K562 (cell line): Measurements from ENCODE around the gene AACS. TPM values are rescaled to one million over a fixed set of nuclear protein-coding genes. Genes with fewer than 3 reads are reported as not detected.
"Not testable (repeated sequence)": the region's sequence is repeated elsewhere in the genome, so short reads cannot be mapped to it uniquely, and the experiment has no call there.

Experiments used
- ATAC-seq: fragments of 200-7000 bp; cut with Tn5 transposase; 3 replicates; pipeline ENCODE4 v1.9.1; 2020; ENCODE audit warnings: moderate library complexity
- BruUV-seq: library from RNA; stranded (reverse); fragments of 400-500 nt; replicated peaks from 2 replicates; lab custom pipeline; 2021; lab: Mats Ljungman, UMichigan
- CTCF ChIA-PET: fragments of 300-600 bp; formaldehyde crosslinking; extraction: SDS; loops from one replicate; lab custom pipeline; 2021; ENCODE audit warnings: low intra/inter-chr PET ratio; lab: Yijun Ruan, JAX
- POLR2A ChIA-PET: fragments of 300-600, 350-650 bp; sonication (Branson Sonifier 250); formaldehyde crosslinking; extraction: SDS; loops from one replicate; lab custom pipeline; 2021; ENCODE audit warnings: antibody characterized with exemption, inconsistent platforms; lab: Yijun Ruan, JAX
- DNase-seq, 4 experiments: peaks; one replicate each; pipeline versions ENCODE4 v3.0.0 to v3.0.0-alpha.2; 2011 to 2018; ENCODE audit warnings: low spot score in 3 of 4, mixed read lengths in 3 of 4; ENCODE audit errors: extremely low read depth in 1 of 4
- FAIRE-seq: peaks from 2 replicates; lab custom pipeline; 2011; peaks lifted over from hg19 to GRCh38; lab: Jason Lieb, UNC
- H2AFZ ChIP-seq: 2 replicates; pipeline ENCODE4 v1.6.0; 2011; ENCODE audit warnings: low read depth, low read length, control low read depth, inconsistent platforms
- H3K27ac ChIP-seq: fragments of 200-600 bp; 3 replicates; pipeline ENCODE4 v1.8.0; 2011; ENCODE audit warnings: low read depth, mild to moderate bottlenecking, control low read depth, inconsistent platforms, low read length, moderate library complexity, mixed read lengths; ENCODE audit errors: extremely low read depth
- H3K27me3 ChIP-seq, 2 experiments: fragments of 300-600 bp in 1 of 2; 2 replicates in 1 of 2; 3 replicates in 1 of 2; pipeline versions ENCODE4 v1.6.0 to v1.8.0; 2011; ENCODE audit warnings: inconsistent platforms in 2 of 2, low read length in 2 of 2, mild to moderate bottlenecking in 1 of 2, mixed read lengths in 1 of 2, moderate library complexity in 1 of 2; ENCODE audit not compliant: control insufficient read depth in 2 of 2, insufficient read depth in 2 of 2
- H3K36me3 ChIP-seq: fragments of 300-600 bp; 3 replicates; pipeline ENCODE4 v1.8.0; 2011; ENCODE audit warnings: mild to moderate bottlenecking, low read length, inconsistent platforms; ENCODE audit not compliant: control insufficient read depth, insufficient read depth
- H3K4me1 ChIP-seq, 2 experiments: fragments of 200-600 bp in 1 of 2; replicated peaks in 1 of 2; 2 replicates in 1 of 2; 3 replicates in 1 of 2; pipeline versions ENCODE4 v1.5.1 to v1.8.0; 2011; ENCODE audit warnings: inconsistent platforms in 2 of 2, low read length in 2 of 2, mild to moderate bottlenecking in 1 of 2, mixed read lengths in 1 of 2, moderate library complexity in 1 of 2; ENCODE audit not compliant: control insufficient read depth in 2 of 2, insufficient read depth in 2 of 2
- H3K4me2 ChIP-seq: 2 replicates; pipeline ENCODE4 v1.6.1; 2011; ENCODE audit warnings: low read length, control low read depth, inconsistent platforms, mixed read lengths; ENCODE audit not compliant: insufficient read depth
- H3K4me3 ChIP-seq: fragments of 200-600 bp; sonication (generic), shearing (Covaris generic); 2 replicates; pipeline ENCODE4 v1.5.1; 2016; ENCODE audit warnings: control low read depth, inconsistent platforms
- H3K79me2 ChIP-seq: fragments of 200-600 bp; 3 replicates; pipeline ENCODE4 v1.8.0; 2011; ENCODE audit warnings: low read length, inconsistent platforms; ENCODE audit not compliant: control insufficient read depth, insufficient read depth
- H3K9ac ChIP-seq, 2 experiments: 2 replicates each; pipeline versions ENCODE4 v1.6.0 to v1.6.1; 2011; ENCODE audit warnings: low read depth in 2 of 2, low read length in 2 of 2, control low read depth in 1 of 2, inconsistent platforms in 1 of 2, mild to moderate bottlenecking in 1 of 2, mixed read lengths in 1 of 2; ENCODE audit not compliant: insufficient read depth in 1 of 2
- H3K9me1 ChIP-seq: one replicate; pipeline ENCODE4 v1.6.0; 2011; ENCODE audit warnings: inconsistent platforms, mild to moderate bottlenecking, low read length, moderate library complexity; ENCODE audit not compliant: control insufficient read depth, insufficient read depth
- H3K9me3 ChIP-seq: replicated peaks from 2 replicates; pipeline ENCODE4 v1.5.1; 2011; ENCODE audit warnings: low read depth, low read length, inconsistent platforms; ENCODE audit not compliant: control insufficient read depth, insufficient read depth
- H4K20me1 ChIP-seq: replicated peaks from 2 replicates; pipeline ENCODE4 v1.6.1; 2011; ENCODE audit warnings: low read length, inconsistent platforms, mixed read lengths; ENCODE audit not compliant: control insufficient read depth, insufficient read depth
- ETV1 ChIP-seq: fragments of 450-650 bp; conservative IDR thresholded peaks from 2 replicates; pipeline ENCODE4 v1.6.1; 2016; ENCODE audit warnings: missing genetic modification characterization, control low read depth, low read depth, missing compliant biosample characterization
- FOXJ3 ChIP-seq: sonication (generic); formaldehyde crosslinking; IDR thresholded peaks from 2 replicates; pipeline ENCODE4 v1.4.0; 2020; ENCODE audit warnings: mild to moderate bottlenecking, missing genetic modification reagents
- JUN ChIP-seq, 2 experiments: sonication (generic) in 1 of 2; formaldehyde crosslinking in 1 of 2; IDR thresholded peaks; 2 replicates each; pipeline versions ENCODE4 v1.6.1 to v1.8.0; 2012 to 2022; ENCODE audit warnings: borderline replicate concordance in 2 of 2, mild to moderate bottlenecking in 2 of 2, improper control_type of control experiment in 1 of 2, low read depth in 1 of 2, low read length in 1 of 2, missing genetic modification reagents in 1 of 2
- KDM1A ChIP-seq, 2 experiments: fragments of 450-650 bp; IDR thresholded peaks; 2 replicates each; pipeline ENCODE4 v1.6.1; 2016; ENCODE audit warnings: mild to moderate bottlenecking in 2 of 2
- LEF1 ChIP-seq: fragments of 450-650 bp; IDR thresholded peaks from 2 replicates; pipeline ENCODE4 v1.6.1; 2016; ENCODE audit warnings: mild to moderate bottlenecking
- NCOA2 ChIP-seq, 2 experiments: fragments of 450-650 bp; IDR thresholded peaks; 2 replicates each; pipeline ENCODE4 v1.6.1; 2018; ENCODE audit warnings: mild to moderate bottlenecking in 2 of 2, moderate library complexity in 1 of 2; ENCODE audit not compliant: partially characterized antibody in 2 of 2
- NFXL1 ChIP-seq: fragments of 450-650 bp; formaldehyde crosslinking; IDR thresholded peaks from 2 replicates; pipeline ENCODE4 v1.4.0; 2021; ENCODE audit warnings: mild to moderate bottlenecking
- POLR3G ChIP-seq: IDR thresholded peaks from 2 replicates; pipeline ENCODE4 v1.6.1; 2011; ENCODE audit not compliant: insufficient read length, insufficient replicate concordance; ENCODE audit errors: extremely low read depth
- SMAD4 ChIP-seq: fragments of 250-450 bp; sonication (Bioruptor Pico); conservative IDR thresholded peaks from 2 replicates; pipeline ENCODE4 v1.8.0; 2021; ENCODE audit warnings: inconsistent platforms, mild to moderate bottlenecking, moderate library complexity
- SREBF2 ChIP-seq: sonication (generic); formaldehyde crosslinking; IDR thresholded peaks from 2 replicates; pipeline ENCODE4 v1.4.0; 2020; ENCODE audit warnings: mild to moderate bottlenecking, missing genetic modification reagents
- TOE1 ChIP-seq, 2 experiments: fragments of 450-650 bp in 1 of 2; sonication (generic) in 1 of 2; formaldehyde crosslinking in 1 of 2; IDR thresholded peaks; 2 replicates each; pipeline versions ENCODE4 v1.7.1 to v1.8.0; 2016 to 2022; ENCODE audit warnings: borderline replicate concordance in 2 of 2, mild to moderate bottlenecking in 2 of 2, antibody characterized with exemption in 1 of 2, inconsistent platforms in 1 of 2, low read depth in 1 of 2, missing genetic modification reagents in 1 of 2, moderate library complexity in 1 of 2
- ZC3H11A ChIP-seq: IDR thresholded peaks from 2 replicates; pipeline ENCODE4 v1.6.1; 2012; ENCODE audit warnings: low read depth, low read length, improper control_type of control experiment
- ZFP1 ChIP-seq: fragments of 450-650 bp; formaldehyde crosslinking; IDR thresholded peaks from 2 replicates; pipeline ENCODE4 v1.4.0; 2020; ENCODE audit warnings: mild to moderate bottlenecking, mixed read lengths
- ZNF408 ChIP-seq: fragments of 250-450 bp; sonication (Bioruptor Pico); IDR thresholded peaks from 2 replicates; pipeline ENCODE4 v1.4.0; 2020; ENCODE audit warnings: low read depth, mild to moderate bottlenecking, moderate library complexity
- ZNF57 ChIP-seq: fragments of 450-650 bp; formaldehyde crosslinking; IDR thresholded peaks from 2 replicates; pipeline ENCODE4 v1.4.0; 2020; ENCODE audit warnings: mild to moderate bottlenecking, moderate library complexity
- WGBS: fragments of 100-300 bp; shearing (Covaris generic); methylation state at CpG from one replicate; pipeline ENCODE4 v1.1.6; 2016; ENCODE audit warnings: low coverage, mixed read lengths; ENCODE audit not compliant: insufficient coverage; ENCODE audit errors: missing lambda C conversion rate; 5-methylcytosine and 5-hydroxymethylcytosine counted together
- in situ Hi-C: fragments of 300-500 bp; cut with MboI; formaldehyde crosslinking; loops from 4 replicates; pipeline ENCODE4 v1.15.0; 2018; ENCODE audit warnings: inconsistent platforms, mixed read lengths
- intact Hi-C: fragments of 100-400 bp; cut with micrococcal nuclease; formaldehyde crosslinking; loops from 2 replicates; pipeline ENCODE4 v1.14.2; 2022
- polyA plus RNA-seq, 8 experiments: library from polyadenylated mRNA; depleted of rRNA in 4 of 8; stranded (reverse) in 5 of 8; unstranded in 3 of 8; fragments of >200 nt; fragmentation: Nextera tagmentation in 2 of 8; fragmentation: Illumina TruSeq in 1 of 8; extraction: Ambion mirVana in 2 of 8; extraction: Trizol in 1 of 8; gene quantifications; 2 replicates each; pipeline versions ENCODE4 v1.2.1 to v1.2.3, GENCODE V29; 2011 to 2014; ENCODE audit warnings: inconsistent platforms in 1 of 8, missing spikeins in 1 of 8
- total RNA-seq, 7 experiments: library from RNA; depleted of rRNA in 6 of 7; stranded (reverse); fragments of >200 nt in 6 of 7; fragmentation: Illumina TruSeq in 2 of 7; extraction: Trizol in 2 of 7; gene quantifications; 2 replicates each; pipeline versions ENCODE4 v1.2.1 to v1.2.3, GENCODE V29; 2011 to 2021; ENCODE audit warnings: low replicate concordance in 1 of 7

Gene AACS
- total and polyA plus RNA-seq, 9 of the 15 experiments (the other 6 are each of a cell fraction or from before 2014, with no cell fraction given), result 2.4 to 13.0 (median 6.0) TPM

- TF ChIP-seq TOE1 (IDR thresholded peaks at IDR 0.05; ENCODE audit: borderline replicate concordance), result no peak
- TF ChIP-seq TOE1 (CRISPR knock-in tag; IDR thresholded peaks at IDR 0.05; ENCODE audit: borderline replicate concordance, low read depth), result no peak
- TF ChIP-seq SMAD4, result no peak
- no peak for TF ChIP-seq NCOA2 (IDR thresholded peaks at IDR 0.05; ENCODE audit: partially characterized antibody in 2 of 2)
- TF ChIP-seq ZC3H11A, result no peak
- no peak for TF ChIP-seq ETV1 (tag)
- no peak for TF ChIP-seq ZNF57 (CRISPR knock-in tag)
- TF ChIP-seq FOXJ3 (CRISPR knock-in tag), result no peak
- TF ChIP-seq LEF1, result no peak
- no peak for TF ChIP-seq SREBF2 (CRISPR knock-in tag)
Measured at GRCh38 chr12:125028106-125028505, 37.1 kb upstream of the AACS start (continued).

- H3K4me3 ChIP-seq, result no peak overlapping the region
- TF ChIP-seq ZC3H11A (no peak), JUN (IDR thresholded peaks at IDR 0.05; ENCODE audit: borderline replicate concordance, low read depth, low read length) (no peak), JUN (CRISPR knock-in tag; IDR thresholded peaks at IDR 0.05; ENCODE audit: borderline replicate concordance) (no peak), NFXL1 (no peak), ZNF408 (CRISPR knock-in tag) (no peak), POLR3G (no peak), KDM1A (IDR thresholded peaks at IDR 0.05) (no peak), TOE1 (IDR thresholded peaks at IDR 0.05; ENCODE audit: borderline replicate concordance) (no peak), TOE1 (CRISPR knock-in tag; IDR thresholded peaks at IDR 0.05; ENCODE audit: borderline replicate concordance, low read depth) (no peak), ZFP1 (CRISPR knock-in tag) (no peak)
- no peaks in the 10 kb centered on the region for H3K9me3 ChIP-seq
- H2AFZ ChIP-seq, result no peak overlapping the region
- no peak overlapping the region for H3K27ac ChIP-seq
- no peaks in the 10 kb centered on the region for H3K27me3 ChIP-seq
- no peaks in the 10 kb centered on the region for H4K20me1 ChIP-seq
- ATAC-seq, result no peak
- ChIA-PET CTCF (no interaction called here), POLR2A (interaction anchor here (1.0 kb wide), 1 partner anchor 14 kb away, joined by 4 read pairs; no protein-coding TSS in a partner anchor)
- DNase-seq, result no peak
- intact Hi-C loops (no loop called here), in situ Hi-C loops (no loop called here)
- no peaks in the 10 kb centered on the region for H3K9me1 ChIP-seq
- H3K9ac ChIP-seq, result no peak overlapping the region
- no peaks in the 10 kb centered on the region for H3K79me2 ChIP-seq
- H3K4me2 ChIP-seq, result no peak overlapping the region
- FAIRE-seq, result peak; percentile 35
- BruUV-seq, result no TSS peak
- H3K4me1 ChIP-seq, result no peaks in the 10 kb centered on the region
- H3K36me3 ChIP-seq, result peaks cover 34% of the 10 kb centered on the region; the same call in 1 of the 3 replicates
- 94% methylated on average over 7 of the region's 7 CpGs for WGBS
Measured at GRCh38 chr12:125029761-125030358, 35.4 kb upstream of the AACS start.

GRCh38 chr12:125031471-125031870 lies 33.8 kb upstream of the AACS start:
- CTCF ChIA-PET, DNase-seq, H3K4me1 ChIP-seq, BruUV-seq, H4K20me1 ChIP-seq, ATAC-seq, H3K4me3 ChIP-seq, POLR2A ChIA-PET, H2AFZ ChIP-seq, in situ Hi-C loops, FAIRE-seq, H3K9me3 ChIP-seq, H3K27ac ChIP-seq, H3K79me2 ChIP-seq, H3K27me3 ChIP-seq, intact Hi-C loops, H3K4me2 ChIP-seq, H3K9ac ChIP-seq, H3K9me1 ChIP-seq: not testable (repeated sequence)
- peaks cover 22% of the 10 kb centered on the region; the same call in 1 of the 3 replicates for H3K36me3 ChIP-seq
- WGBS, result 87% methylated on average over 9 of the region's 9 CpGs
